ENCODE data around the gene CAPN7.

The CAPN7 gene

GRCh38 chr3:15297608-15298350, 91.7 kb downstream of the CAPN7 start:
- no peak overlapping the region for H3K4me3 ChIP-seq
- no peaks in the 10 kb centered on the region for H3K9me3 ChIP-seq (ENCODE audit: low read depth, low read length)
- no peaks in the 10 kb centered on the region for H3K36me3 ChIP-seq (ENCODE audit: insufficient read depth, low read length)
- DNase-seq (ENCODE audit: low read depth, low spot score) = no peak
- TF ChIP-seq FOXP2 (optimal IDR thresholded peaks at IDR 0.05; ENCODE audit: control extremely low read depth, extremely low read length, insufficient read depth) (no peak), EZH2 (IDR thresholded peaks at IDR 0.05) (no peak), POLR2AphosphoS5 (IDR thresholded peaks at IDR 0.05; ENCODE audit: borderline replicate concordance, low read depth, low read length) (no peak)
- no peak overlapping the region for H3K9ac ChIP-seq (ENCODE audit: insufficient read length)
- no peak overlapping the region for H3K27ac ChIP-seq

- Histone ChIP-seq H3K9ac (ENCODE audit: insufficient read length) (no peak overlapping the region), H3K36me3 (ENCODE audit: insufficient read depth, low read length) (no peaks in the 10 kb centered on the region), H3K27ac (no peak overlapping the region), H3K4me3 (no peak overlapping the region), H3K9me3 (ENCODE audit: low read depth, low read length) (no peaks in the 10 kb centered on the region)
- DNase-seq (ENCODE audit: low read depth, low spot score) = no peak
- no peak for TF ChIP-seq POLR2AphosphoS5 (IDR thresholded peaks at IDR 0.05; ENCODE audit: borderline replicate concordance, low read depth, low read length)
- TF ChIP-seq EZH2 (IDR thresholded peaks at IDR 0.05) = no peak
- TF ChIP-seq FOXP2 (optimal IDR thresholded peaks at IDR 0.05; ENCODE audit: control extremely low read depth, extremely low read length, insufficient read depth) = no peak
Observed at GRCh38 chr3:15298504-15298903, 92.5 kb downstream of the CAPN7 start.

- DNase-seq (ENCODE audit: low read depth, low spot score) = no peak
- no peaks in the 10 kb centered on the region for H3K9me3 ChIP-seq (ENCODE audit: low read depth, low read length)
- H3K36me3 ChIP-seq (ENCODE audit: insufficient read depth, low read length) = no peaks in the 10 kb centered on the region
- TF ChIP-seq POLR2AphosphoS5 (IDR thresholded peaks at IDR 0.05; ENCODE audit: borderline replicate concordance, low read depth, low read length) = no peak
- no peak for TF ChIP-seq EZH2 (IDR thresholded peaks at IDR 0.05)
- TF ChIP-seq FOXP2 (optimal IDR thresholded peaks at IDR 0.05; ENCODE audit: control extremely low read depth, extremely low read length, insufficient read depth) = no peak
- no peak overlapping the region for H3K9ac ChIP-seq (ENCODE audit: insufficient read length)
- H3K4me3 ChIP-seq = no peak overlapping the region
- H3K27ac ChIP-seq = no peak overlapping the region
Observed at GRCh38 chr3:15299036-15299435, 93.0 kb downstream of the CAPN7 start.

- no peak for TF ChIP-seq FOXP2 (optimal IDR thresholded peaks at IDR 0.05; ENCODE audit: control extremely low read depth, extremely low read length, insufficient read depth)
- TF ChIP-seq EZH2 (IDR thresholded peaks at IDR 0.05) = no peak
- no peak for TF ChIP-seq POLR2AphosphoS5 (IDR thresholded peaks at IDR 0.05; ENCODE audit: borderline replicate concordance, low read depth, low read length)
- no peak overlapping the region for H3K27ac ChIP-seq
- no peak overlapping the region for H3K4me3 ChIP-seq
- no peak for DNase-seq (ENCODE audit: low read depth, low spot score)
- no peaks in the 10 kb centered on the region for H3K36me3 ChIP-seq (ENCODE audit: insufficient read depth, low read length)
- no peaks in the 10 kb centered on the region for H3K9me3 ChIP-seq (ENCODE audit: low read depth, low read length)
- no peak overlapping the region for H3K9ac ChIP-seq (ENCODE audit: insufficient read length)
Observed at GRCh38 chr3:15300323-15301078, 94.5 kb downstream of the CAPN7 start.

GRCh38 chr3:15301761-15302160, 95.7 kb downstream of the CAPN7 start:
- TF ChIP-seq POLR2AphosphoS5 (IDR thresholded peaks at IDR 0.05; ENCODE audit: borderline replicate concordance, low read depth, low read length) (no peak), EZH2 (IDR thresholded peaks at IDR 0.05) (no peak), FOXP2 (optimal IDR thresholded peaks at IDR 0.05; ENCODE audit: control extremely low read depth, extremely low read length, insufficient read depth) (no peak)

More at GRCh38 chr3:15301761-15302160, 95.7 kb downstream of the CAPN7 start:
- Histone ChIP-seq H3K27ac (no peak overlapping the region), H3K9me3 (ENCODE audit: low read depth, low read length) (no peaks in the 10 kb centered on the region), H3K9ac (ENCODE audit: insufficient read length) (no peak overlapping the region), H3K4me3 (no peak overlapping the region), H3K36me3 (ENCODE audit: insufficient read depth, low read length) (no peaks in the 10 kb centered on the region)
- DNase-seq (ENCODE audit: low read depth, low spot score) = no peak
